Measurements from ENCODE around the gene LARGE2. TPM values are rescaled to one million over a fixed set of nuclear protein-coding genes. Genes with fewer than 3 reads are reported as not detected.

LARGE2 gene
- polyA plus RNA-seq, 1 donor (not counting 4 experiments of a cell fraction or from before 2014, with no cell fraction given) = 7.1 TPM

- Histone ChIP-seq H3K4me2 (ENCODE audit: control insufficient read depth, extremely low read depth, insufficient read depth, low read depth, low read length) (no peak overlapping the region), H3K36me3 (ENCODE audit: control insufficient read depth in 2 of 2, extremely low read depth in 1 of 2, insufficient read depth in 2 of 2, low read length in 2 of 2) (peaks cover 21 to 23% of the 10 kb centered on the region in 2 experiments), H3K9ac (ENCODE audit: control insufficient read depth, extremely low read depth, insufficient read depth, low read length) (no peak overlapping the region), H3K4me3 (ENCODE audit: control insufficient read depth in 2 of 3, extremely low read depth in 1 of 3, insufficient read depth in 2 of 3, low read depth in 1 of 3, low read length in 3 of 3) (no peak overlapping the region), H3K4me1 (ENCODE audit: control insufficient read depth, extremely low read depth, insufficient read depth, low read length) (no peaks in the 10 kb centered on the region), H3K27me3 (ENCODE audit: control insufficient read depth, extremely low read depth, insufficient read depth, low read length) (no peaks in the 10 kb centered on the region), H3K9me3 (ENCODE audit: control insufficient read depth, low read depth, low read length) (no peaks in the 10 kb centered on the region), H3K9me1 (ENCODE audit: control insufficient read depth, extremely low read depth, insufficient read depth, low read length) (no peaks in the 10 kb centered on the region), H3K79me2 (ENCODE audit: control insufficient read depth, insufficient read depth, low read length) (peaks cover 6% of the 10 kb centered on the region), H3K27ac (ENCODE audit: control insufficient read depth, insufficient read depth, low read length) (no peak overlapping the region), H4K20me1 (ENCODE audit: control insufficient read depth, extremely low read depth, insufficient read depth, low read length) (no peaks in the 10 kb centered on the region), H2AFZ (ENCODE audit: control insufficient read depth, low read length) (no peak overlapping the region)
- TF ChIP-seq CTCF (optimal IDR thresholded peaks at IDR 0.05 in 1 of 3, IDR thresholded peaks at IDR 0.05 in 1 of 3, conservative IDR thresholded peaks at IDR 0.05 in 1 of 3; ENCODE audit: extremely low read depth in 1 of 3, insufficient read depth in 2 of 3, low read length in 3 of 3) (no peak), EZH2 (IDR thresholded peaks at IDR 0.05; ENCODE audit: low read length) (no peak)
- FAIRE-seq = no peak
- no peak for DNase-seq (ENCODE audit: low read depth, low spot score)
- dilution Hi-C loops (cut with MboI; ENCODE audit: extremely low pct_ligation_motif_present, low sequenced_read_pairs) = no loop called here
Observed at GRCh38 chr11:45910623-45911022, 11.8 kb upstream of the LARGE2 start.

GRCh38 chr11:45913514-45913913, 8.9 kb upstream of the LARGE2 start:
- TF ChIP-seq CTCF (optimal IDR thresholded peaks at IDR 0.05 in 1 of 3, IDR thresholded peaks at IDR 0.05 in 1 of 3, conservative IDR thresholded peaks at IDR 0.05 in 1 of 3; ENCODE audit: extremely low read depth in 1 of 3, insufficient read depth in 2 of 3, low read length in 3 of 3) (no peak), EZH2 (IDR thresholded peaks at IDR 0.05; ENCODE audit: low read length) (no peak)
- Histone ChIP-seq H3K36me3 (ENCODE audit: control insufficient read depth in 2 of 2, extremely low read depth in 1 of 2, insufficient read depth in 2 of 2, low read length in 2 of 2) (peaks cover 24 to 28% of the 10 kb centered on the region in 2 experiments), H3K79me2 (ENCODE audit: control insufficient read depth, insufficient read depth, low read length) (peaks cover 23% of the 10 kb centered on the region), H3K9me1 (ENCODE audit: control insufficient read depth, extremely low read depth, insufficient read depth, low read length) (no peaks in the 10 kb centered on the region), H3K4me3 (ENCODE audit: control insufficient read depth in 2 of 3, extremely low read depth in 1 of 3, insufficient read depth in 2 of 3, low read depth in 1 of 3, low read length in 3 of 3) (no peak overlapping the region), H3K4me1 (ENCODE audit: control insufficient read depth, extremely low read depth, insufficient read depth, low read length) (peaks cover 8% of the 10 kb centered on the region), H3K9me3 (ENCODE audit: control insufficient read depth, low read depth, low read length) (no peaks in the 10 kb centered on the region), H3K27me3 (ENCODE audit: control insufficient read depth, extremely low read depth, insufficient read depth, low read length) (no peaks in the 10 kb centered on the region), H4K20me1 (ENCODE audit: control insufficient read depth, extremely low read depth, insufficient read depth, low read length) (no peaks in the 10 kb centered on the region), H3K9ac (ENCODE audit: control insufficient read depth, extremely low read depth, insufficient read depth, low read length) (no peak overlapping the region), H3K4me2 (ENCODE audit: control insufficient read depth, extremely low read depth, insufficient read depth, low read depth, low read length) (no peak overlapping the region), H2AFZ (ENCODE audit: control insufficient read depth, low read length) (no peak overlapping the region), H3K27ac (ENCODE audit: control insufficient read depth, insufficient read depth, low read length) (no peak overlapping the region)
- dilution Hi-C loops (cut with MboI; ENCODE audit: extremely low pct_ligation_motif_present, low sequenced_read_pairs) = no loop called here
- DNase-seq (ENCODE audit: low read depth, low spot score) (no peak), FAIRE-seq (no peak)

All from keratinocyte (primary cell).